Uterus (tissue), 4 donors: ENCODE results near the gene MCTP1. TPM values are rescaled to one million over a fixed set of nuclear protein-coding genes. Genes with fewer than 3 reads are reported as not detected.

Source experiments
- DNase-seq, 2 donors: peaks; one replicate each; pipeline ENCODE4 v3.0.0-alpha.2; 2019 to 2020
- H3K27ac ChIP-seq, 2 donors: fragments of 200-600 bp; sonication (generic); 1 replicate in 1 of 2; 2 replicates in 1 of 2; pipeline ENCODE4 v1.5.1; 2016 to 2018
- H3K27me3 ChIP-seq, 2 donors: fragments of 200-600 bp; sonication (generic); one replicate each; pipeline ENCODE4 v1.5.1; 2018 to 2019; ENCODE audit warnings: control low read depth in 1 of 2
- H3K36me3 ChIP-seq, 2 donors: fragments of 200-600 bp; sonication (generic); one replicate each; pipeline ENCODE4 v1.5.1; 2019; ENCODE audit warnings: control low read depth in 1 of 2
- H3K4me1 ChIP-seq, 2 donors: fragments of 200-600 bp; sonication (generic); one replicate each; pipeline ENCODE4 v1.5.1; 2018 to 2019; ENCODE audit warnings: control low read depth in 1 of 2
- H3K4me3 ChIP-seq, 2 donors: fragments of 200-600 bp; sonication (generic); 1 replicate in 1 of 2; 2 replicates in 1 of 2; pipeline ENCODE4 v1.5.1; 2018 to 2019; ENCODE audit warnings: mild to moderate bottlenecking in 1 of 2
- H3K9me3 ChIP-seq, 2 donors: fragments of 200-600 bp; sonication (generic); one replicate each; pipeline ENCODE4 v1.5.1; 2019; ENCODE audit warnings: control low read depth in 1 of 2
- POLR2A ChIP-seq, 2 donors: fragments of 450-650 bp; IDR thresholded peaks; one replicate each; pipeline ENCODE4 v1.6.1; 2016; ENCODE audit warnings: antibody characterized with exemption in 2 of 2, mild to moderate bottlenecking in 1 of 2, moderate library complexity in 1 of 2
- intact Hi-C: fragments of 100-400 bp; cut with DNase I; formaldehyde crosslinking; loops from one replicate; pipeline ENCODE4 v1.15.1; 2023; ENCODE audit warnings: low total_unique reads
- total RNA-seq, 4 donors: library from RNA; depleted of rRNA in 3 of 4; stranded (reverse); fragments of >200 nt in 3 of 4; gene quantifications; one replicate each; pipeline versions ENCODE4 v1.1.0 to v1.2.4, GENCODE V29; 2014 to 2023
- TF ChIP-seq, protein P1 (sequence below), 4 experiments: fragments of 200-600 bp in 2 of 4; fragments of 450-650 bp in 2 of 4; sonication (generic) in 2 of 4; IDR thresholded peaks; one replicate each; pipeline ENCODE4 v1.5.1; 2016 to 2019; ENCODE audit warnings: antibody characterized with exemption in 4 of 4, mild to moderate bottlenecking in 2 of 4, moderate library complexity in 1 of 4
- donor health status: DM: yes; HTN: yes; CAD: no.

Gene MCTP1
- total RNA-seq, 4 donors from 2014 or later: 25.3 to 114 (median 27.6) TPM

GRCh38 chr5:95142145-95142544 is 142.7 kb downstream of the MCTP1 start:
- H3K27me3 ChIP-seq: no peaks in the 10 kb centered on the region
- H3K4me3 ChIP-seq: no peak overlapping the region
- no peak for DNase-seq
- TF ChIP-seq, protein P1, sequence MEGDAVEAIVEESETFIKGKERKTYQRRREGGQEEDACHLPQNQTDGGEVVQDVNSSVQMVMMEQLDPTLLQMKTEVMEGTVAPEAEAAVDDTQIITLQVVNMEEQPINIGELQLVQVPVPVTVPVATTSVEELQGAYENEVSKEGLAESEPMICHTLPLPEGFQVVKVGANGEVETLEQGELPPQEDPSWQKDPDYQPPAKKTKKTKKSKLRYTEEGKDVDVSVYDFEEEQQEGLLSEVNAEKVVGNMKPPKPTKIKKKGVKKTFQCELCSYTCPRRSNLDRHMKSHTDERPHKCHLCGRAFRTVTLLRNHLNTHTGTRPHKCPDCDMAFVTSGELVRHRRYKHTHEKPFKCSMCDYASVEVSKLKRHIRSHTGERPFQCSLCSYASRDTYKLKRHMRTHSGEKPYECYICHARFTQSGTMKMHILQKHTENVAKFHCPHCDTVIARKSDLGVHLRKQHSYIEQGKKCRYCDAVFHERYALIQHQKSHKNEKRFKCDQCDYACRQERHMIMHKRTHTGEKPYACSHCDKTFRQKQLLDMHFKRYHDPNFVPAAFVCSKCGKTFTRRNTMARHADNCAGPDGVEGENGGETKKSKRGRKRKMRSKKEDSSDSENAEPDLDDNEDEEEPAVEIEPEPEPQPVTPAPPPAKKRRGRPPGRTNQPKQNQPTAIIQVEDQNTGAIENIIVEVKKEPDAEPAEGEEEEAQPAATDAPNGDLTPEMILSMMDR (IDR thresholded peaks at IDR 0.05): no peak
- TF ChIP-seq POLR2A (IDR thresholded peaks at IDR 0.05): no peak
- H3K9me3 ChIP-seq: no peaks in the 10 kb centered on the region
- intact Hi-C loops: no loop called here
- H3K4me1 ChIP-seq: no peaks in the 10 kb centered on the region
- H3K36me3 ChIP-seq: no peaks in the 10 kb centered on the region
- H3K27ac ChIP-seq: peak overlapping the region in 1 of 2 donors; percentile 41

DNA sequence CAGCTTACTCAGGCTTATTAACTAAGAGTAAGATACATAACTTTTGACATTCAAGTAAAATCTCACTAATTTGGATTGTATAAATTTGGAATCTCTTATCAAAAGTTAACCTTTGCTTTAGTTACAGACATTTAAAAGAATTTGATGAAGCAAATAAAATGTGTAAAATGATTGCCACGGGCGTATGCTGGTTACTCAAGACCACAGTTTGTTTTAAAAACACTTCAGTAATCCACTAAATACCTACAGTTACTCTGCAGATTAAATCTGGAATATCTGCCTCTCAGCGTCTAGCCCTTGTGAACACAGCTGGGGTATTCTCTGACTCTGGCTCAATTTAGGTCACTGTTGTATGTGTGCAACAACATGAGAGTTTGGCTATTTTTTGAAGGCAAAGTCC is 143.8 kb downstream of the MCTP1 start:
- no peak overlapping the region for H3K27ac ChIP-seq
- no peaks in the 10 kb centered on the region for H3K27me3 ChIP-seq
- no peaks in the 10 kb centered on the region for H3K9me3 ChIP-seq
- no peak overlapping the region for H3K4me3 ChIP-seq
- no peak for DNase-seq
- intact Hi-C loops: no loop called here
- no peaks in the 10 kb centered on the region for H3K36me3 ChIP-seq
- H3K4me1 ChIP-seq: no peaks in the 10 kb centered on the region
- TF ChIP-seq, protein P1 (IDR thresholded peaks at IDR 0.05): no peak
- TF ChIP-seq POLR2A (IDR thresholded peaks at IDR 0.05): no peak

GRCh38 chr5:95134326-95134725 is 150.6 kb downstream of the MCTP1 start:
- H3K4me1 ChIP-seq: no peaks in the 10 kb centered on the region
- no peaks in the 10 kb centered on the region for H3K27me3 ChIP-seq
- H3K36me3 ChIP-seq: no peaks in the 10 kb centered on the region
- TF ChIP-seq POLR2A (IDR thresholded peaks at IDR 0.05): no peak
- TF ChIP-seq, protein P1 (IDR thresholded peaks at IDR 0.05): no peak
- H3K9me3 ChIP-seq: no peaks in the 10 kb centered on the region
- no peak overlapping the region for H3K4me3 ChIP-seq
- intact Hi-C loops: no loop called here
- DNase-seq: no peak
- H3K27ac ChIP-seq: no peak overlapping the region

DNA sequence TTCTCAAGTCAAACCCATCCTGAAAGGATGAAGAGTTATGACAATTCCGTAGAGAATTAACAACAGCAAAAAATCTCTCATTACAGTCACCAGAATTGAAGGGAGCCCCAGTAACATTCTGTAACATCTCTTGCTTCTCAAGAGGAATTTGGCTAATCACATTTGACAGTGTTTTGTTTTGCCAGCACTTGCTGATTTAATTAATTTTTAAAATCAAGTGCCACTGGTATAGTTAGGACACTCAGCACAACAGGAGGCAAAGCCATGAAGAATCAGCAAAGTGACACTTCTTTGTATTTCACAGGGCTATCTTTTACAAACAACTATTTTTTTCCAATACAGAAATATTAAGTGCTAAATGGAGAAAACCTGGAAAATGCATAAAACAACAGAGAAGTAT is 152.8 kb downstream of the MCTP1 start:
- H3K4me3 ChIP-seq: no peak overlapping the region
- no peaks in the 10 kb centered on the region for H3K27me3 ChIP-seq
- TF ChIP-seq, protein P1 (IDR thresholded peaks at IDR 0.05): no peak
- TF ChIP-seq POLR2A (IDR thresholded peaks at IDR 0.05): no peak
- no peaks in the 10 kb centered on the region for H3K4me1 ChIP-seq
- no peak overlapping the region for H3K27ac ChIP-seq
- intact Hi-C loops: no loop called here
- no peaks in the 10 kb centered on the region for H3K9me3 ChIP-seq
- DNase-seq: no peak
- H3K36me3 ChIP-seq: no peaks in the 10 kb centered on the region

GRCh38 chr5:95130941-95131340 is 154.0 kb downstream of the MCTP1 start:
- intact Hi-C loops: no loop called here
- H3K9me3 ChIP-seq: no peaks in the 10 kb centered on the region
- no peaks in the 10 kb centered on the region for H3K27me3 ChIP-seq

More at GRCh38 chr5:95130941-95131340, 154.0 kb downstream of the MCTP1 start:
- H3K4me1 ChIP-seq: no peaks in the 10 kb centered on the region
- H3K4me3 ChIP-seq: no peak overlapping the region
- H3K27ac ChIP-seq: no peak overlapping the region
- TF ChIP-seq, protein P1 (IDR thresholded peaks at IDR 0.05): no peak
- TF ChIP-seq POLR2A (IDR thresholded peaks at IDR 0.05): no peak
- no peaks in the 10 kb centered on the region for H3K36me3 ChIP-seq
- no peak for DNase-seq
